ENCODE results near the gene KCNC4.

DNA sequence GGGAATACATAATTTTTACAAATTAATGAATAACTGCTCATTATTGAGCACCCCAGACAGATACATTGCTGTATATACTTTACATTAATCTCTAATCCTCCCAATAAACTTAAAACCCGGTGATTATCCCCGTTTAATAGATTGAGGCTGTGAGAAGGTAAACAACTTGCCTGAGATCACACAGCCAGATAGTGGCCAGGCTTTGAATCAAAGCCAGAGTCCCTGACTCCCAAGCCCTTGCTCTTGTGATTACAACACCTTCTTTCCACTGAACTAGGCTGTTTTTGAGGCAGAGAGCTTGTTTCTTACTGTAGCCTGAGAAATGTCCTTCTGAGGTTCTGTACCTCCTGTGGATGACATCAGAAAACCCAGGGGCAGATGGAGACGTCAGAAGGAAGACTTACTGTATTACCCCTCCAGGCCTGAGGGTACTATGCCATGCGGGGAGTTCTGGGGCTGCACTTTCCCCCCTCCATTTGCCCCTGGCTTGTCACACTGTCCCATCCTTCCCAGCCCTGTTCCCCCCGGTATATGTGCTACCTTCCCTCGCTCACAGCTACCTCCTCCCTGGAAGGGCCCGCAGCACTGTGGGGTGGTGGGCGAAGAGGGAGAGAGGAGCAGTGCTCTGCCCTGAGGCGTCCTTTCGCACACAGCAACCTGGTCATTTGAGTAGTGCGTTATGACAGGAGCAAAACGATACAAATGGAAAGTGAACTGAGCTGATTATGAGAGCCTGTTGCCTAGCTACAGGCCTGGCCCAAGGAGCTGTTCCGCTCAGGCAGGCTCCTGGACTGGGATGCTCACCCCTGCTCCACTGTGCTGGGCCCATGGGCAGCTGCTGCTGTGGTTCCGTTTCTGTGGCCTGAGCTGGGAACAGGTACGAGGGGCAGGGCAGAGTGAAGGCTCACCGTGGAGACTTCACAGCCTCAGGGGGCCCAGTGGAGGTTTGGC lies 4.6 kb downstream of the KCNC4 start:
- no peak for TF ChIP-seq CTCF (IDR thresholded peaks at IDR 0.05)
- no peak for TF ChIP-seq POLR2A (IDR thresholded peaks at IDR 0.05)

All from thyroid gland (tissue), 4 donors.